HepG2 (cell line): ENCODE measurements around the gene SLC27A2. TPM values are rescaled to one million over a fixed set of nuclear protein-coding genes. Genes with fewer than 3 reads are reported as not detected.

Source experiments
- ATAC-seq: fragments of 200-7000 bp; cut with Tn5 transposase; 3 replicates; pipeline ENCODE4 v1.9.1; 2020; ENCODE audit warnings: mild to moderate bottlenecking, moderate library complexity
- BruUV-seq: library from RNA; stranded (reverse); fragments of 400-500 nt; replicated peaks from 2 replicates; lab custom pipeline; 2021; lab: Mats Ljungman, UMichigan
- CTCF ChIA-PET: fragments of 300-600 bp; formaldehyde crosslinking; extraction: SDS; loops from one replicate; lab custom pipeline; 2021; ENCODE audit warnings: low total read pairs, inconsistent platforms, low intra/inter-chr PET ratio; lab: Yijun Ruan, JAX
- POLR2A ChIA-PET: fragments of 350-600 bp; sonication (Branson Sonifier 250); formaldehyde crosslinking; loops from one replicate; lab custom pipeline; 2020; ENCODE audit warnings: antibody characterized with exemption, inconsistent platforms; lab: Yijun Ruan, JAX
- DNase-seq: peaks from one replicate; pipeline ENCODE4 v3.0.0-alpha.2; 2015; ENCODE audit warnings: low spot score
- FAIRE-seq: peaks from 3 replicates; lab custom pipeline; 2011; peaks lifted over from hg19 to GRCh38; lab: Jason Lieb, UNC
- H2AFZ ChIP-seq: one replicate; pipeline ENCODE4 v1.6.1; 2011; ENCODE audit warnings: low read length, inconsistent platforms
- H3K27ac ChIP-seq: fragments of 300-600 bp; 3 replicates; pipeline ENCODE4 v1.8.0; 2011; ENCODE audit warnings: mixed run types, mild to moderate bottlenecking, mixed read lengths, low read length, inconsistent platforms; ENCODE audit not compliant: insufficient read depth; ENCODE audit errors: extremely low read length
- H3K27me3 ChIP-seq, 2 experiments: fragments of 200-600 bp in 1 of 2; 2 replicates in 1 of 2; 3 replicates in 1 of 2; pipeline versions ENCODE4 v1.6.0 to v1.8.0; 2011; ENCODE audit warnings: low read length in 2 of 2, mild to moderate bottlenecking in 2 of 2, moderate library complexity in 2 of 2, inconsistent platforms in 1 of 2; ENCODE audit not compliant: insufficient read depth in 2 of 2, control insufficient read depth in 1 of 2
- H3K36me3 ChIP-seq, 2 experiments: fragments of 200-600 bp in 1 of 2; replicated peaks in 1 of 2; 2 replicates in 1 of 2; 3 replicates in 1 of 2; pipeline versions ENCODE4 v1.5.1 to v1.8.0; 2011; ENCODE audit warnings: low read length in 2 of 2, inconsistent platforms in 1 of 2; ENCODE audit not compliant: insufficient read depth in 2 of 2, control insufficient read depth in 1 of 2
- H3K4me1 ChIP-seq: 2 replicates; pipeline ENCODE4 v1.5.1; 2012; ENCODE audit warnings: low read length, inconsistent platforms; ENCODE audit not compliant: insufficient read depth
- H3K4me2 ChIP-seq: 2 replicates; pipeline ENCODE4 v1.6.0; 2011; ENCODE audit warnings: low read depth, low read length, inconsistent platforms
- H3K4me3 ChIP-seq, 3 experiments: fragments of 200-600 bp in 1 of 3; sonication (generic), shearing (Covaris generic) in 1 of 3; replicated peaks in 1 of 3; 2 replicates each; pipeline ENCODE4 v1.5.1; 2011 to 2016; ENCODE audit warnings: low read length in 3 of 3, inconsistent platforms in 2 of 3, low read depth in 2 of 3, mild to moderate bottlenecking in 2 of 3, control low read depth in 1 of 3, mixed read lengths in 1 of 3; ENCODE audit not compliant: insufficient read depth in 1 of 3
- H3K79me2 ChIP-seq: one replicate; pipeline ENCODE4 v1.6.1; 2011; ENCODE audit warnings: low read length, inconsistent platforms; ENCODE audit not compliant: insufficient read depth
- H3K9ac ChIP-seq: 2 replicates; pipeline ENCODE4 v1.6.0; 2011; ENCODE audit warnings: mild to moderate bottlenecking, low read depth, low read length, inconsistent platforms; ENCODE audit not compliant: insufficient read depth
- H3K9me3 ChIP-seq: 2 replicates; pipeline ENCODE4 v1.5.1; 2012; ENCODE audit warnings: mild to moderate bottlenecking, low read length
- H4K20me1 ChIP-seq: 2 replicates; pipeline ENCODE4 v1.6.0; 2011; ENCODE audit warnings: inconsistent platforms, mild to moderate bottlenecking, low read length, moderate library complexity; ENCODE audit not compliant: insufficient read depth
- POGZ ChIP-seq: sonication (generic); formaldehyde crosslinking; IDR thresholded peaks from 2 replicates; pipeline ENCODE4 v1.4.0; 2020; ENCODE audit warnings: mild to moderate bottlenecking, missing genetic modification reagents
- RARG ChIP-seq: sonication (generic); formaldehyde crosslinking; IDR thresholded peaks from 2 replicates; pipeline ENCODE4 v1.4.0; 2020; ENCODE audit warnings: low read depth, mild to moderate bottlenecking, missing genetic modification reagents
- SP4 ChIP-seq: sonication (generic); formaldehyde crosslinking; IDR thresholded peaks from 2 replicates; pipeline ENCODE4 v1.8.1; 2023; ENCODE audit warnings: mild to moderate bottlenecking, missing genetic modification reagents
- YEATS4 ChIP-seq: sonication (generic); formaldehyde crosslinking; IDR thresholded peaks from 2 replicates; pipeline ENCODE4 v1.4.0; 2020; ENCODE audit warnings: missing genetic modification reagents, borderline replicate concordance
- ZNF34 ChIP-seq: sonication (generic); formaldehyde crosslinking; IDR thresholded peaks from 2 replicates; pipeline ENCODE4 v1.4.0; 2020; ENCODE audit warnings: mild to moderate bottlenecking, missing genetic modification reagents, borderline replicate concordance
- ZNF430 ChIP-seq: sonication (generic); formaldehyde crosslinking; IDR thresholded peaks from 2 replicates; pipeline ENCODE4 v1.9.0; 2021; ENCODE audit warnings: mild to moderate bottlenecking, missing genetic modification reagents
- ZNF75D ChIP-seq: sonication (generic); formaldehyde crosslinking; IDR thresholded peaks from 2 replicates; pipeline ENCODE4 v1.8.1; 2023; ENCODE audit warnings: missing genetic modification reagents, mild to moderate bottlenecking, borderline replicate concordance
- ZNF773 ChIP-seq: sonication (generic); formaldehyde crosslinking; IDR thresholded peaks from 2 replicates; pipeline ENCODE4 v1.4.0; 2020; ENCODE audit warnings: missing genetic modification reagents, borderline replicate concordance
- WGBS: methylation state at CpG from one replicate; pipeline ENCODE4 v1.1.6; 2017; ENCODE audit warnings: low lambda C conversion rate; 5-methylcytosine and 5-hydroxymethylcytosine counted together
- in situ Hi-C: cut with HindIII; loops from 2 replicates; pipeline ENCODE4 v1.10.0; 2017; ENCODE audit warnings: low pct_unique_long_range_greater_than_20kb; ENCODE audit not compliant: extremely low pct_ligation_motif_present
- intact Hi-C: fragments of 100-400 bp; cut with micrococcal nuclease; formaldehyde crosslinking; loops from one replicate; pipeline ENCODE4 v1.10.0; 2022; ENCODE audit not compliant: unreplicated experiment
- polyA plus RNA-seq, 8 experiments: library from polyadenylated mRNA; depleted of rRNA in 3 of 8; stranded (reverse) in 7 of 8; unstranded in 1 of 8; fragments of >200 nt; fragmentation: Illumina TruSeq in 4 of 8; extraction: Trizol in 4 of 8; gene quantifications; 2 replicates each; pipeline versions ENCODE4 v1.2.1 to v1.2.3, GENCODE V29; 2011 to 2016; ENCODE audit warnings: low read depth in 4 of 8, missing spikeins in 1 of 8, mixed read lengths in 1 of 8; ENCODE audit not compliant: insufficient read depth in 1 of 8
- total RNA-seq, 5 experiments: library from RNA; depleted of rRNA; stranded (reverse); fragments of >200 nt; fragmentation: Illumina TruSeq; extraction: Trizol; gene quantifications; 2 replicates each; pipeline ENCODE4 v1.2.3, GENCODE V29; 2016; ENCODE audit warnings: low read depth in 1 of 5
- TF ChIP-seq, protein P1 (sequence below): sonication (generic); formaldehyde crosslinking; IDR thresholded peaks from 2 replicates; pipeline ENCODE4 v1.5.0; 2020; ENCODE audit warnings: missing genetic modification reagents
- TF ChIP-seq, protein P2 (sequence below): IDR thresholded peaks from 2 replicates; pipeline ENCODE4 v1.6.1; 2016; ENCODE audit warnings: low read depth, control low read depth

Gene SLC27A2
- total and polyA plus RNA-seq, 2 of the 13 experiments (the other 11 are each of a cell fraction or from before 2014, with no cell fraction given) = 14.6 to 23.4 TPM

DNA sequence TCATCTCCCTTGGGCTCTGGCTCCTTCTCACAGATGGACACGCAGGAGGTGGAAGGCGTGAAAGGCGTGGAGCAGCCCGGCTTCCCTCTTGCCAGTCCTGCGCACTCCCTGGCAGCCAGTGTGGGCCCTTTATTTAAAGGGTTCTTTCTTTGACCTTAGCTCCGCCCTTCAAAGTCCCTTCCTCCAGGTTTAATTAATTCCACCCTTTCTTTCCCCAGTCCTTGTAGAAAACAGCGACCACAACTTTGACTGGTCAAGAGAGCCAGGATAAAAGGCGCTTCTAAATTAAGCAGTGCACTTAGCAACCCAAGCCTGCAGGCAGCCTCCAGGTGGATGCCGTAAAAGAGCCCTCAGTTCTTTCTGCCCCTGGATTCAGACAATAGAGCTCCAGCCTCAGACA, 83.6 kb downstream of the SLC27A2 start, which contains the start of gene HDC:
Gene HDC (minus strand): TSS at position 107 of the 400 bp plus-strand sequence. CDS start 103 bp downstream, at position 4.
- H2AFZ ChIP-seq = no peak within 1 kb of the TSS
- no TSS peak for BruUV-seq
- H3K27ac ChIP-seq = no peak within 1 kb of the TSS
- DNase-seq = no peak
- CTCF ChIA-PET = no interaction called here
- H4K20me1 ChIP-seq = no peaks in the 10 kb centered on the region
- H3K36me3 ChIP-seq = no peaks in the 10 kb centered on the region
- POLR2A ChIA-PET = no interaction called here
- peaks cover 13% of the 10 kb centered on the region for H3K4me1 ChIP-seq
- TF ChIP-seq, protein P1, sequence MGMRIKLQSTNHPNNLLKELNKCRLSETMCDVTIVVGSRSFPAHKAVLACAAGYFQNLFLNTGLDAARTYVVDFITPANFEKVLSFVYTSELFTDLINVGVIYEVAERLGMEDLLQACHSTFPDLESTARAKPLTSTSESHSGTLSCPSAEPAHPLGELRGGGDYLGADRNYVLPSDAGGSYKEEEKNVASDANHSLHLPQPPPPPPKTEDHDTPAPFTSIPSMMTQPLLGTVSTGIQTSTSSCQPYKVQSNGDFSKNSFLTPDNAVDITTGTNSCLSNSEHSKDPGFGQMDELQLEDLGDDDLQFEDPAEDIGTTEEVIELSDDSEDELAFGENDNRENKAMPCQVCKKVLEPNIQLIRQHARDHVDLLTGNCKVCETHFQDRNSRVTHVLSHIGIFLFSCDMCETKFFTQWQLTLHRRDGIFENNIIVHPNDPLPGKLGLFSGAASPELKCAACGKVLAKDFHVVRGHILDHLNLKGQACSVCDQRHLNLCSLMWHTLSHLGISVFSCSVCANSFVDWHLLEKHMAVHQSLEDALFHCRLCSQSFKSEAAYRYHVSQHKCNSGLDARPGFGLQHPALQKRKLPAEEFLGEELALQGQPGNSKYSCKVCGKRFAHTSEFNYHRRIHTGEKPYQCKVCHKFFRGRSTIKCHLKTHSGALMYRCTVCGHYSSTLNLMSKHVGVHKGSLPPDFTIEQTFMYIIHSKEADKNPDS (CRISPR knock-in tag) = no peak
- TF ChIP-seq ZNF430 (no peak), YEATS4 (CRISPR knock-in tag) (no peak), ZNF34 (CRISPR knock-in tag) (no peak), RARG (CRISPR knock-in tag) (no peak)
- TF ChIP-seq, all 625 proteins: peak for 0
- FAIRE-seq (no peak), ATAC-seq (no peak)
- no peak within 1 kb of the TSS for H3K4me2 ChIP-seq
- no peaks in the 10 kb centered on the region for H3K79me2 ChIP-seq
- in situ Hi-C loops = no loop called here
- intact Hi-C loops = no loop called here
- 55% methylated on average over 9 of the region's 9 CpGs for WGBS
- H3K4me3 ChIP-seq = no peak within 1 kb of the TSS
- H3K9me3 ChIP-seq = no peaks in the 10 kb centered on the region
- H3K27me3 ChIP-seq = no peaks in the 10 kb centered on the region; a peak in 1 of 5 replicates
- H3K9ac ChIP-seq = no peak within 1 kb of the TSS

DNA sequence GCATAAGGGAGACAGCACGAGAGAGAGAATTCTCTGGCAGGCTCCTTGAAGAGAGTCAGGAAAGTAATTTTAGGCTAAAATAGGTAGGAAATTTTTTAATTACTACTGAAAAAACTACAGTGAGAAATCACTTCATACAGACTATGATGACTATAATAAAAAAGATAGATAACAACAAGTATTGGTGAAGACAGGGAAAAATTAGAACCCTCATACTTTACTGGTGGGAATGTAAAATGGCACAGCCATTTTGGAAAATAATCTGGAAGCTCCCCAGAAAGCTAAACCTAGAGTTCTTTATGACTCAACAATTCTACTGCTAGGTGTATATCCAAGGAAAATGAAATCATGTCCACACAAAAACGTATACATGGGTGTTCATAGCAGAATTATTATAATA, 85.6 kb downstream of the SLC27A2 start:
- Histone ChIP-seq H3K4me2 (no peak overlapping the region), H3K36me3 (no peaks in the 10 kb centered on the region), H3K27ac (no peak overlapping the region), H3K27me3 (no peaks in the 10 kb centered on the region; a peak in 1 of 5 replicates)
- FAIRE-seq (no peak), ATAC-seq (no peak)
- CTCF ChIA-PET = no interaction called here
- TF ChIP-seq, protein P2, sequence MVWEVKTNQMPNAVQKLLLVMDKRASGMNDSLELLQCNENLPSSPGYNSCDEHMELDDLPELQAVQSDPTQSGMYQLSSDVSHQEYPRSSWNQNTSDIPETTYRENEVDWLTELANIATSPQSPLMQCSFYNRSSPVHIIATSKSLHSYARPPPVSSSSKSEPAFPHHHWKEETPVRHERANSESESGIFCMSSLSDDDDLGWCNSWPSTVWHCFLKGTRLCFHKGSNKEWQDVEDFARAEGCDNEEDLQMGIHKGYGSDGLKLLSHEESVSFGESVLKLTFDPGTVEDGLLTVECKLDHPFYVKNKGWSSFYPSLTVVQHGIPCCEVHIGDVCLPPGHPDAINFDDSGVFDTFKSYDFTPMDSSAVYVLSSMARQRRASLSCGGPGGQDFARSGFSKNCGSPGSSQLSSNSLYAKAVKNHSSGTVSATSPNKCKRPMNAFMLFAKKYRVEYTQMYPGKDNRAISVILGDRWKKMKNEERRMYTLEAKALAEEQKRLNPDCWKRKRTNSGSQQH (CRISPR knock-in tag) = no peak
- TF ChIP-seq SP4 (CRISPR knock-in tag) (no peak), ZNF773 (CRISPR knock-in tag) (no peak), POGZ (no peak), ZNF75D (CRISPR knock-in tag) (no peak)
- TF ChIP-seq, all 625 proteins: peak for 0
- in situ Hi-C loops = no loop called here
- no peak overlapping the region for H2AFZ ChIP-seq
- no peaks in the 10 kb centered on the region for H3K4me1 ChIP-seq
- intact Hi-C loops = no loop called here
- no peak overlapping the region for H3K9ac ChIP-seq
- no peaks in the 10 kb centered on the region for H3K9me3 ChIP-seq
- no peaks in the 10 kb centered on the region for H3K79me2 ChIP-seq
- POLR2A ChIA-PET = interaction anchor here (0.5 kb wide), 1 partner anchor 1755 kb away, joined by 5 read pairs; no protein-coding TSS in a partner anchor
- 45% methylated on average over 2 of the region's 2 CpGs for WGBS
- BruUV-seq = no TSS peak
- no peak for DNase-seq
- no peaks in the 10 kb centered on the region for H4K20me1 ChIP-seq
- no peak overlapping the region for H3K4me3 ChIP-seq
